ENCODE measurements around the gene COL25A1. TPM values are rescaled to one million over a fixed set of nuclear protein-coding genes. Genes with fewer than 3 reads are reported as not detected.

COL25A1 gene
- polyA plus RNA-seq, 2 of the 4 experiments (the other 2 are of a cell fraction) = not detected

DNA sequence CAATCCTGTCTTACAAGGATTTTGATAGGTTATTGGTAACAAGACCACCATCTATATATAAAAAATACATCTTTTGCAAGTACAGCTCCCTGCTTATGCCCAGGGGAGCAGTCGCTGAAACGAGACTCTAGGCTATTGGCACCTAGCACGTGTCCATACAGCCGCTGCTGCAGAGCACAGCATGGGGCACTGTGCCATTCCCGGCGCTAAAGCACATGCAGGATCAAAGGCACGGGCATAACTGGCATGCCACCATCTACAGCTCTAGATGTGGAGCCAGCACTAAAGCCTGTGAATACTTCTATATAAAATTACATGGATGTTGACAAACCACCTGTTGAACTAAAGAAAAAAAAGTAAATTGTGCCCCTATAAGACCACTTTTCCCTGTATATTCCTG lies 144.8 kb downstream of the COL25A1 start:
- POLR2A ChIA-PET = no interaction called here
- Histone ChIP-seq H3K27ac (no peak overlapping the region), H3K4me3 (no peak overlapping the region), H3K4me1 (no peaks in the 10 kb centered on the region), H3K4me2 (no peak overlapping the region), H3K9me3 (no peaks in the 10 kb centered on the region)
- 4% methylated on average over 4 of the region's 7 CpGs for WGBS (ENCODE audit: missing lambda C conversion rate)
- no peak for DNase-seq (ENCODE audit: low read depth in 1 of 2, low spot score in 1 of 2)
- CTCF ChIA-PET = no interaction called here
- FAIRE-seq = no peak
- no peak for ATAC-seq
- TF ChIP-seq GATA3 (IDR thresholded peaks at IDR 0.05; ENCODE audit: borderline replicate concordance) (no peak), CHD2 (IDR thresholded peaks at IDR 0.05; ENCODE audit: low read length, partially characterized antibody) (no peak), EP300 (IDR thresholded peaks at IDR 0.05) (no peak), CTCF (IDR thresholded peaks at IDR 0.05) (no peak), CEBPB (IDR thresholded peaks at IDR 0.05) (no peak), CBX2 (IDR thresholded peaks at IDR 0.05; ENCODE audit: borderline replicate concordance, low read depth) (no peak), BHLHE40 (IDR thresholded peaks at IDR 0.05; ENCODE audit: low read depth, low read length) (no peak), SMC3 (IDR thresholded peaks at IDR 0.05) (no peak), TFCP2L1 (CRISPR knock-in tag; IDR thresholded peaks at IDR 0.05) (no peak)
- TF ChIP-seq, protein P1, sequence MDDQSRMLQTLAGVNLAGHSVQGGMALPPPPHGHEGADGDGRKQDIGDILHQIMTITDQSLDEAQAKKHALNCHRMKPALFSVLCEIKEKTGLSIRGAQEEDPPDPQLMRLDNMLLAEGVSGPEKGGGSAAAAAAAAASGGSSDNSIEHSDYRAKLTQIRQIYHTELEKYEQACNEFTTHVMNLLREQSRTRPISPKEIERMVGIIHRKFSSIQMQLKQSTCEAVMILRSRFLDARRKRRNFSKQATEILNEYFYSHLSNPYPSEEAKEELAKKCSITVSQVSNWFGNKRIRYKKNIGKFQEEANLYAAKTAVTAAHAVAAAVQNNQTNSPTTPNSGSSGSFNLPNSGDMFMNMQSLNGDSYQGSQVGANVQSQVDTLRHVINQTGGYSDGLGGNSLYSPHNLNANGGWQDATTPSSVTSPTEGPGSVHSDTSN (IDR thresholded peaks at IDR 0.05) = no peak

GRCh38 chr4:109157205-109157604 lies 145.3 kb downstream of the COL25A1 start:
- Histone ChIP-seq H3K27ac (no peak overlapping the region), H3K4me2 (no peak overlapping the region), H3K9me3 (no peaks in the 10 kb centered on the region), H3K4me3 (no peak overlapping the region), H3K4me1 (no peaks in the 10 kb centered on the region)
- no peak for TF ChIP-seq RARB (CRISPR knock-in tag; IDR thresholded peaks at IDR 0.05)
- TF ChIP-seq GATA3 (IDR thresholded peaks at IDR 0.05; ENCODE audit: borderline replicate concordance) = no peak
- TF ChIP-seq ZNF302 (CRISPR knock-in tag; IDR thresholded peaks at IDR 0.05) = no peak
- TF ChIP-seq MAZ (IDR thresholded peaks at IDR 0.05; ENCODE audit: borderline replicate concordance, low read depth, low read length) = no peak
- TF ChIP-seq USF2 (IDR thresholded peaks at IDR 0.05) = no peak
- TF ChIP-seq, protein P2, sequence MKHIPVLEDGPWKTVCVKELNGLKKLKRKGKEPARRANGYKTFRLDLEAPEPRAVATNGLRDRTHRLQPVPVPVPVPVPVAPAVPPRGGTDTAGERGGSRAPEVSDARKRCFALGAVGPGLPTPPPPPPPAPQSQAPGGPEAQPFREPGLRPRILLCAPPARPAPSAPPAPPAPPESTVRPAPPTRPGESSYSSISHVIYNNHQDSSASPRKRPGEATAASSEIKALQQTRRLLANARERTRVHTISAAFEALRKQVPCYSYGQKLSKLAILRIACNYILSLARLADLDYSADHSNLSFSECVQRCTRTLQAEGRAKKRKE (CRISPR knock-in tag; IDR thresholded peaks at IDR 0.05; ENCODE audit: low read depth) = no peak
- no peak for TF ChIP-seq JUN (IDR thresholded peaks at IDR 0.05)
- ChIA-PET POLR2A (no interaction called here), CTCF (no interaction called here)
- DNase-seq (ENCODE audit: low read depth in 1 of 2, low spot score in 1 of 2) = no peak
- FAIRE-seq = no peak
- WGBS (ENCODE audit: missing lambda C conversion rate) = 1% methylated on average over 2 of the region's 2 CpGs
- no peak for ATAC-seq

GRCh38 chr4:109156356-109156755 lies 146.1 kb downstream of the COL25A1 start:
- H3K4me1 ChIP-seq = no peaks in the 10 kb centered on the region
- ATAC-seq = no peak
- ChIA-PET CTCF (no interaction called here), POLR2A (no interaction called here)
- no peak for DNase-seq (ENCODE audit: low read depth in 1 of 2, low spot score in 1 of 2)
- H3K9me3 ChIP-seq = no peaks in the 10 kb centered on the region
- H3K4me2 ChIP-seq = no peak overlapping the region
- 2% methylated on average over 2 of the region's 2 CpGs for WGBS (ENCODE audit: missing lambda C conversion rate)
- TF ChIP-seq CEBPB (IDR thresholded peaks at IDR 0.05) (no peak), JUN (IDR thresholded peaks at IDR 0.05) (no peak), NPAS2 (CRISPR knock-in tag; IDR thresholded peaks at IDR 0.05; ENCODE audit: borderline replicate concordance) (no peak), RCOR1 (IDR thresholded peaks at IDR 0.05; ENCODE audit: low read depth, low read length) (no peak), NR3C1 (IDR thresholded peaks at IDR 0.05) (no peak), RFX5 (IDR thresholded peaks at IDR 0.05) (no peak), FOSL2 (IDR thresholded peaks at IDR 0.05) (no peak), FOSL2 (CRISPR knock-in tag; IDR thresholded peaks at IDR 0.05) (no peak), CTCF (IDR thresholded peaks at IDR 0.05) (no peak), GATA3 (IDR thresholded peaks at IDR 0.05; ENCODE audit: borderline replicate concordance) (no peak), FOXS1 (CRISPR knock-in tag; IDR thresholded peaks at IDR 0.05) (no peak), CBX2 (IDR thresholded peaks at IDR 0.05; ENCODE audit: borderline replicate concordance, low read depth) (no peak), EHF (CRISPR knock-in tag; IDR thresholded peaks at IDR 0.05) (no peak), RAD21 (conservative IDR thresholded peaks at IDR 0.05 in 1 of 2, IDR thresholded peaks at IDR 0.05 in 1 of 2) (no peak), PHF8 (IDR thresholded peaks at IDR 0.05; ENCODE audit: borderline replicate concordance, low read depth) (no peak), BHLHE40 (IDR thresholded peaks at IDR 0.05; ENCODE audit: low read depth, low read length) (no peak), SREBF2 (IDR thresholded peaks at IDR 0.05) (no peak), POLR2A (IDR thresholded peaks at IDR 0.05; ENCODE audit: low read length) (no peak), NFE2L2 (conservative IDR thresholded peaks at IDR 0.05; ENCODE audit: low read length) (no peak)
- TF ChIP-seq, protein P2 (CRISPR knock-in tag; IDR thresholded peaks at IDR 0.05; ENCODE audit: low read depth) = no peak
- H3K4me3 ChIP-seq = no peak overlapping the region
- H3K27ac ChIP-seq = no peak overlapping the region
- no peak for FAIRE-seq
